ENCODE data around the gene LAMA3. TPM values are rescaled to one million over a fixed set of nuclear protein-coding genes. Genes with fewer than 3 reads are reported as not detected.

LAMA3 gene
- total and polyA plus RNA-seq, 4 donors, result 0.26 to 3.9 (median 0.37) TPM

GRCh38 chr18:23837591-23837990 lies 148.3 kb downstream of the LAMA3 start:
- H3K36me3 ChIP-seq (ENCODE audit: control insufficient read depth in 4 of 4, insufficient read depth in 3 of 4, low read depth in 1 of 4, low read length in 3 of 4), result no peaks in the 10 kb centered on the region
- 69% methylated on average over 1 of the region's 1 CpG for WGBS
- H3K9ac ChIP-seq (ENCODE audit: low read depth in 1 of 2, low read length in 2 of 2), result no peak overlapping the region
- TF ChIP-seq TAF1 (conservative IDR thresholded peaks at IDR 0.05), result no peak
- no peak for TF ChIP-seq SP1 (IDR thresholded peaks at IDR 0.05)
- no peak overlapping the region for H3K4me3 ChIP-seq (ENCODE audit: low read depth in 1 of 3, low read length in 3 of 3)
- no peaks in the 10 kb centered on the region for H3K4me1 ChIP-seq (ENCODE audit: control insufficient read depth in 4 of 4, insufficient read depth in 4 of 4, low read length in 3 of 4)
- no peak for DNase-seq (ENCODE audit: low spot score)
- no peak overlapping the region for H3K27ac ChIP-seq (ENCODE audit: low read depth in 1 of 2, low read length in 2 of 2)
- H3K9me3 ChIP-seq (ENCODE audit: control insufficient read depth in 4 of 4, low read length in 3 of 4), result no peaks in the 10 kb centered on the region
- H3K27me3 ChIP-seq (ENCODE audit: control insufficient read depth in 4 of 4, insufficient read depth in 4 of 4, low read length in 3 of 4), result no peaks in the 10 kb centered on the region

- no peak overlapping the region for H3K27ac ChIP-seq (ENCODE audit: low read depth in 1 of 2, low read length in 2 of 2)
These were observed 149.0 kb downstream of the LAMA3 start for GRCh38 chr18:23838233-23838632.

More at GRCh38 chr18:23838233-23838632, 149.0 kb downstream of the LAMA3 start:
- TF ChIP-seq MAX (IDR thresholded peaks at IDR 0.05), result no peak
- no peak for TF ChIP-seq REST (IDR thresholded peaks at IDR 0.05)
- no peak for TF ChIP-seq CTCF (IDR thresholded peaks at IDR 0.05; ENCODE audit: low read depth, low read length, missing input control)
- no peak for TF ChIP-seq GABPA (IDR thresholded peaks at IDR 0.05 in 1 of 2, conservative IDR thresholded peaks at IDR 0.05 in 1 of 2)
- no peak for TF ChIP-seq ATF3 (IDR thresholded peaks at IDR 0.05)
- TF ChIP-seq ZBTB33 (IDR thresholded peaks at IDR 0.05), result no peak
- TF ChIP-seq YY1 (IDR thresholded peaks at IDR 0.05), result no peak
- no peak overlapping the region for H3K9ac ChIP-seq (ENCODE audit: low read depth in 1 of 2, low read length in 2 of 2)
- no peak for DNase-seq (ENCODE audit: low spot score)
- no peaks in the 10 kb centered on the region for H3K27me3 ChIP-seq (ENCODE audit: control insufficient read depth in 4 of 4, insufficient read depth in 4 of 4, low read length in 3 of 4)
- H3K9me3 ChIP-seq (ENCODE audit: control insufficient read depth in 4 of 4, low read length in 3 of 4), result no peaks in the 10 kb centered on the region
- H3K4me3 ChIP-seq (ENCODE audit: low read depth in 1 of 3, low read length in 3 of 3), result no peak overlapping the region
- no peaks in the 10 kb centered on the region for H3K4me1 ChIP-seq (ENCODE audit: control insufficient read depth in 4 of 4, insufficient read depth in 4 of 4, low read length in 3 of 4)
- H3K36me3 ChIP-seq (ENCODE audit: control insufficient read depth in 4 of 4, insufficient read depth in 3 of 4, low read depth in 1 of 4, low read length in 3 of 4), result no peaks in the 10 kb centered on the region
- 71% methylated on average over 2 of the region's 2 CpGs for WGBS
